Psoas muscle (tissue), 8 donors: Measurements from ENCODE around the gene PLAC1. TPM values are rescaled to one million over a fixed set of nuclear protein-coding genes. Genes with fewer than 3 reads are reported as not detected.

Source experiments
- ATAC-seq, 4 donors: fragments of 200-7000 bp; cut with Tn5 transposase; one replicate each; pipeline ENCODE4 v1.9.1; 2020; ENCODE audit warnings: moderate library complexity in 3 of 4, mild to moderate bottlenecking in 2 of 4
- DNase-seq, 2 donors: peaks; one replicate each; pipeline ENCODE4 v3.0.0-alpha.2; 2020
- H3K27ac ChIP-seq: fragments of 200-600 bp; one replicate; pipeline ENCODE4 v1.8.0; 2022
- H3K27me3 ChIP-seq, 3 donors: fragments of 200-600 bp in 1 of 3; one replicate each; pipeline versions ENCODE4 v1.6.1 to v1.8.0; 2013 to 2022; ENCODE audit warnings: low read length in 2 of 3, mild to moderate bottlenecking in 2 of 3, moderate library complexity in 1 of 3; ENCODE audit not compliant: insufficient read depth in 3 of 3
- H3K36me3 ChIP-seq, 2 donors: fragments of 200-600 bp in 1 of 2; one replicate each; pipeline versions ENCODE4 v1.6.1 to v1.8.0; 2013 to 2022; ENCODE audit warnings: low read depth in 1 of 2, mild to moderate bottlenecking in 1 of 2, moderate library complexity in 1 of 2; ENCODE audit not compliant: insufficient read depth in 1 of 2
- H3K4me1 ChIP-seq: fragments of 200-600 bp; one replicate; pipeline ENCODE4 v1.8.0; 2022
- H3K4me3 ChIP-seq: fragments of 200-600 bp; one replicate; pipeline ENCODE4 v1.8.0; 2022; ENCODE audit warnings: mild to moderate bottlenecking
- H3K9me3 ChIP-seq: fragments of 200-600 bp; one replicate; pipeline ENCODE4 v1.8.0; 2022
- CTCF ChIP-seq: fragments of 200-600 bp; IDR thresholded peaks from one replicate; pipeline ENCODE4 v1.8.0; 2022; ENCODE audit warnings: antibody characterized with exemption
- WGBS, 3 donors: extraction: QIAGEN DNeasy Blood & Tissue Kit; methylation state at CpG; one replicate each; pipeline versions ENCODE4 v1.1.6 to v1.1.7; 2013; 5-methylcytosine and 5-hydroxymethylcytosine counted together
- intact Hi-C, 2 donors: fragments of 100-400 bp; cut with DNase I; formaldehyde crosslinking; loops; one replicate each; pipeline versions ENCODE4 v1.11.0 to v1.14.2; 2022
- polyA plus RNA-seq, 3 donors: library from polyadenylated mRNA; stranded (reverse); fragments of 200-250 nt; gene quantifications; one replicate each; pipeline ENCODE4 v1.2.3, GENCODE V29; 2013
- total RNA-seq, 4 donors: library from RNA; stranded (reverse); fragmentation: NEBNext Ultra II Directional in 2 of 4; extraction: Animal tissue kit (Norgen Biotek cat#: 25700) in 2 of 4; gene quantifications; one replicate each; pipeline versions ENCODE4 v1.2.1 to v1.2.4, GENCODE V29; 2021 to 2023
- donor health status: healthy with polysubstance abuse.
- donor health status: DM: no; HTN: no; CAD: no; lungs with moderate emphysema.
- donor health status: Bipolar disorder and iron deficiency.
- donor health status: healthy.
- donor health status: DM: yes; HTN: yes; CAD: no.
- donor health status: DM: no; HTN: no; CAD: no.
- donor health status: DM: no; HTN: no; CAD: no.
- donor health status: DM: yes; HTN: yes; CAD: no.

Gene PLAC1
- total and polyA plus RNA-seq, 7 donors: 0.13 to 3.0 (median 0.32) TPM; not detected in 2

- Histone ChIP-seq H3K4me3 (no peak overlapping the region), H3K9me3 (no peaks in the 10 kb centered on the region), H3K36me3 (no peaks in the 10 kb centered on the region), H3K27me3 (no peaks in the 10 kb centered on the region), H3K27ac (peak overlapping the region; percentile 44), H3K4me1 (peaks cover 13% of the 10 kb centered on the region)
- intact Hi-C loops: no loop called here
- TF ChIP-seq CTCF: no peak
- WGBS, 3 donors: 26 to 38% (median 31%) methylated on average over 6 of the region's 6 CpGs
- ATAC-seq (peak; percentile 50 to 81 (median 78)), DNase-seq (no peak)
Observed at GRCh38 chrX:134622056-134622812, 36.0 kb downstream of the PLAC1 start.

GRCh38 chrX:134619838-134620237 is 38.4 kb downstream of the PLAC1 start:
- H3K4me1 ChIP-seq: peaks cover 6% of the 10 kb centered on the region
- H3K27ac ChIP-seq: no peak overlapping the region
- no peaks in the 10 kb centered on the region for H3K27me3 ChIP-seq
- ATAC-seq (peak in 1 of 4 donors; percentile 36), DNase-seq (no peak)
- intact Hi-C loops: no loop called here
- H3K9me3 ChIP-seq: no peaks in the 10 kb centered on the region
- 72 to 94% (median 88%) methylated on average over 1 of the region's 1 CpG for WGBS, 3 donors
- H3K4me3 ChIP-seq: no peak overlapping the region
- H3K36me3 ChIP-seq: no peaks in the 10 kb centered on the region
- TF ChIP-seq CTCF: no peak

GRCh38 chrX:134613396-134613795 is 44.9 kb downstream of the PLAC1 start:
- WGBS, 3 donors: 62 to 82% (median 63%) methylated on average over 2 to 3 of the region's 3 CpGs
- no peak for TF ChIP-seq CTCF
- Histone ChIP-seq H3K36me3 (no peaks in the 10 kb centered on the region), H3K27ac (no peak overlapping the region), H3K4me3 (no peak overlapping the region), H3K4me1 (no peaks in the 10 kb centered on the region), H3K27me3 (no peaks in the 10 kb centered on the region), H3K9me3 (no peaks in the 10 kb centered on the region)
- intact Hi-C loops: no loop called here
- DNase-seq (no peak), ATAC-seq (no peak)

- 89 to 100% (median 100%) methylated on average over 1 of the region's 1 CpG for WGBS, 3 donors
- H3K9me3 ChIP-seq: no peaks in the 10 kb centered on the region
- ATAC-seq (no peak), DNase-seq (no peak)
- H3K4me3 ChIP-seq: no peak overlapping the region
- intact Hi-C loops: no loop called here
- H3K27ac ChIP-seq: no peak overlapping the region
- no peak for TF ChIP-seq CTCF
- H3K27me3 ChIP-seq: no peaks in the 10 kb centered on the region
- H3K36me3 ChIP-seq: no peaks in the 10 kb centered on the region
- peaks cover 5% of the 10 kb centered on the region for H3K4me1 ChIP-seq
Observed at GRCh38 chrX:134608153-134608552, 50.1 kb downstream of the PLAC1 start.

- H3K9me3 ChIP-seq: no peaks in the 10 kb centered on the region
- no peak overlapping the region for H3K4me3 ChIP-seq
- peaks cover 5% of the 10 kb centered on the region for H3K4me1 ChIP-seq
- H3K27ac ChIP-seq: no peak overlapping the region
- 79 to 92% (median 91%) methylated on average over 6 of the region's 6 CpGs for WGBS, 3 donors
- no peak for TF ChIP-seq CTCF
- intact Hi-C loops: no loop called here
- H3K36me3 ChIP-seq: no peaks in the 10 kb centered on the region
- ATAC-seq (no peak), DNase-seq (no peak)
- H3K27me3 ChIP-seq: no peaks in the 10 kb centered on the region
Observed at GRCh38 chrX:134607523-134607922, 50.7 kb downstream of the PLAC1 start.
